ENCODE measurements around the gene SELENOO. TPM values are rescaled to one million over a fixed set of nuclear protein-coding genes. Genes with fewer than 3 reads are reported as not detected.

The SELENOO gene
- total RNA-seq, 2 donors from 2014 or later = 22.5 to 23.4 TPM

DNA sequence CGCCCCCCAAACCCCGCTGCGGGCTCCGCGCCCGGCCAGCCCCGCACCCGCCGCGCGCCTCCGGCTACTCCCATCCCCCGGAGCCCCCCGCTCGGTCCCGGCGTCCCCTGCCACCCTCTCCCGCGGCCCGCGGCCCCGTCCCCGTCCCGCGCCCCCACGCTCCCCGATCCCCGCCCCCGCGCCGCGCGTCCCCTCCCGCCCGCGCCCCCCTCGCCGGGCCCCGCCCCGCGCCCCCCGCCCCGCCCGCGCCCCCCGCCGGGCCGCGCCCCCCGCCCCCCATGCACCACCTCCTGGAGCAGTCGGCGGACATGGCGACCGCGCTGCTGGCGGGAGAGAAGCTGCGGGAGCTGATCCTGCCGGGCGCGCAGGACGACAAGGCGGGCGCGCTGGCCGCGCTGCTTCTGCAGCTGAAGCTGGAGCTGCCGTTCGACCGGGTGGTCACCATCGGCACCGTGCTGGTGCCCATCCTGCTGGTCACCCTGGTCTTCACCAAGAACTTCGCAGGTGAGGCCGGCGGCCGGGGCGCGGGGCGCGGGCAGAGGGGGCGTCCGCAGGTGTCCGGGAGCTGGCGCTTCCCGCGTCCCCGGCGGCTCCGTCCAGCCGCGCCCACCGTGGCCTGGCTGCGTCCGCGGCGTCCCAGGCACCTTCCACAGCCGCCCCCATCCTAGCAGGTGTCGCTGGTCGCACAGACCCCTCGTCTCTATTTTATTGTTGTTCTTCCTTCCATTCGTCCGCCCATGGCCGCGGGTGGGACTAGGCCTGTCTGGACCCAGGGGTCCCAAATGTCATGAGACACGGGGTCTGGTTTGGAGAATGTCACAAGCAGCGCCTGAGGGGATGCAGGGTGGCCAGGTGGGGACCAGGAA lies 30.1 kb upstream of the SELENOO start, which contains the start of gene PANX2:
Gene PANX2 (plus strand): TSS at position 279 of the 866 bp plus-strand sequence. CDS start 0 bp downstream, at position 279.
- Mint-ChIP-seq H3K9me3 (no peaks in the 10 kb centered on the region), H3K36me3 (no peaks in the 10 kb centered on the region), H3K27ac (peak within 1 kb of the TSS; percentile 14 to 44)
- ATAC-seq (peak in 1 of 2 donors; percentile 23), DNase-seq (ENCODE audit: low spot score in 2 of 2) (peak in 1 of 2 donors; percentile 58)

DNA sequence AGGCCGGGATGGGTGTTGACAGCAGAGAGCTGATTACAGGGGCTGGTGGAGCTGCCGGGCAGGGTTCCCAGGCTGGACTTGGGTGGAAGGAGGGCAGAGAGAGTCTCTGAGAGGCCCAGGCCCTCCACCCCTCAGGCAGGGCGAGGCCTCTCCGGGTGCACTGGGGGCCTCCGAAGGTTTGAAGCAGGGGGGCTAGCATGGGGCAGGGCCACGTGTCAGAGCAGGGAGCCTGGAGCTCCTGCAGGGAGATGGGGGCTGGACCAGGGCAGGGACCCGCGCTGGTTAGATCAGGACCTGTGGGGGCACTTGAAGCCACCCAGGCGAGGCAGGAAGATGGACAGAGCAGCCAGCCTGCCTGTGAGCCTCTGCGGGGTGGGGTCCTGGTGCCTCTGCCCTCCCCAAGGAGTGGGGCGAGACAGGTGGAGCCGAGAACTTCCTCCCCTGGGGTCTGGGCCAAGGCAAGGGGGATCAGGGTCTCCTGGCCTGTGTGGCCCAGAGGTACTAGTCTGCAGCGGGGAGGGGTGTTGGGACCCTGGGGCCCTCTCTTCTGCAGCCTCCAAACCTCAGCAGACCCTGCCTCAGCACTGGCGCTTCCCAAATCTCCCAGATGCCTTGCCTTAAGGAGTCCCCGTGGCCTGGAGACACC lies 29.4 kb upstream of the SELENOO start:
- no peak for ATAC-seq
- DNase-seq (ENCODE audit: low spot score in 2 of 2) = peak in 1 of 2 donors; percentile 57
- H3K27ac Mint-ChIP-seq = peak overlapping the region; percentile 14 to 44
- H3K9me3 Mint-ChIP-seq = no peaks in the 10 kb centered on the region
- H3K36me3 Mint-ChIP-seq = no peaks in the 10 kb centered on the region

DNA sequence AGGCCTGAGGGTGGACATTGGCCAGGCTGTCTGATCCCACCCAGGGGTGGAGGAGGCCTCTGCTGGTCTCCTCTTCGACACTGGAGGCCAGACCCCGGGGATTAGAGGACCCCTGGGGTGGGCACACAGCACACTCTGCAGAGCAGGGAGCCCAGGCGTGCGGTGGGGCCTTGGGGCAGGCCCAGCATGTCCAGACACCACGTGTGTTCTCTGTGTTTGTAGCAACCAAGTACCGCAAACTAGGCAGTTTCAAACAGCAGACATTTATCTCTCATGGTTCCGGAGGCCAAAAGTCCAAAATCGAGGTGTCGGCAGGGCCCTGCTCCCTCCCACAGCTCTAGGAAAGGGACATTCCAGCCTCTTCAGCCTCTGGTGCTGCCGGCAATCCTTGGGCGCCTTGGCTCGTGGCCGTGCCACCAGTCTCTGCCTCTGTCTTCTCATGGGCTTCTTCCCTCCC lies 28.8 kb upstream of the SELENOO start:
- no peaks in the 10 kb centered on the region for H3K36me3 Mint-ChIP-seq
- H3K9me3 Mint-ChIP-seq = no peaks in the 10 kb centered on the region
- ATAC-seq (no peak), DNase-seq (ENCODE audit: low spot score in 2 of 2) (no peak)
- H3K27ac Mint-ChIP-seq = peak overlapping the region in 1 of 2 donors; percentile 16

DNA sequence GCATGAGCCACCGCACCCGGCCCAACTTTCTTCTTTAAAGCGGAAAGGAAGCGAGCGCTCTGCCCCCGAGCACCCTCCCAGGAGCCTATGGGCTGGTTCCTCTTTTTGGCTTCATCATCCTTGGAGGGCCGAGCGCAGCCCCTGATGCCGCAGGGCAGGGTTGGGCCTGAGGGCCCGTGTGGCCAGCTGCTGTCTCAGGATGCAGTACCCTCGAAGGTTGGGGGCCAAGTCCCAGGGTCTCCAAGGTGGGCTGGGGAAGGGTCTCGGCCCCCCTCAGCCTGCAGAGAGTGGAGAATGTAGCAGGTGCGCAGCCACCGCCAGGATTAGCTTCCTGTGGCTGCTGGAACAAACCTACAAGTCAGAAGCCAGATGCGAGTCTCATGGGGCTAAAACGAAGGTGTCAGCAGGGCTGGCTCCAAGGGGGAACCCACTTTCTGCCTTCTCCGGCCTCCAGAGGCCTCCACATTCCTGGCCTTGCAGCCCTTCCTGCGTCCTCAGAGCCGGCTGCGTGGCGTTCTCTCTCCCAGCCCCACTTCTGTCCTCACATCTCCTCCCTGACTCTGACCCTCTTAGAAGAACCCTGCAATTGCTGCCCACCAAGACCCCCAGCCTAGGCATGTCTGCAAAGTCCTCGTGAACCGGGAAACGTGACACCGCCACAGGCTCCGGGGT lies 27.4 kb upstream of the SELENOO start:
- H3K36me3 Mint-ChIP-seq = no peaks in the 10 kb centered on the region

DNA sequence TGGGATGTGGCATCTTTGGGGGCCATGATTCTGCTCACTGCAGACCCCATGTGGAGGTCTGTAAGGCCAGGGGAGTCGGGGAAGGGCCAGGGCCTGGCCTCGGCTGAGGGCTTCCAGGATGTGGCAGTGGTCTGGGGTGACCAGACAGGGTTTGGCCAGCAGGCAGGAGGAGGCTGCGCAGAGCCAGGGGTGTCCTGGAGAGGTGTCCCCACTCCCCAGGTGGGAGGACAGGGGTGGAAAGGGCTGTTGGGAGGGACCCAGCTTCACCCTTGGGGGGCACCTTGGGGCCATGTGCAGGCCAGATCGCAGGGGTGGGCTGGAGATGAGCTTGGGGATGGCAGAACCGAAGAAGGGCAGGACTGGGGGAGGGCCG lies 26.8 kb upstream of the SELENOO start:
- no peaks in the 10 kb centered on the region for H3K9me3 Mint-ChIP-seq
- H3K27ac Mint-ChIP-seq = no peak overlapping the region
- no peak for DNase-seq (ENCODE audit: low spot score in 2 of 2)
- H3K36me3 Mint-ChIP-seq = no peaks in the 10 kb centered on the region
- ATAC-seq = no peak

More for the DNA sequence above, 27.4 kb upstream of the SELENOO start:
- H3K27ac Mint-ChIP-seq = no peak overlapping the region
- DNase-seq (ENCODE audit: low spot score in 2 of 2) (no peak), ATAC-seq (no peak)
- H3K9me3 Mint-ChIP-seq = no peaks in the 10 kb centered on the region

DNA sequence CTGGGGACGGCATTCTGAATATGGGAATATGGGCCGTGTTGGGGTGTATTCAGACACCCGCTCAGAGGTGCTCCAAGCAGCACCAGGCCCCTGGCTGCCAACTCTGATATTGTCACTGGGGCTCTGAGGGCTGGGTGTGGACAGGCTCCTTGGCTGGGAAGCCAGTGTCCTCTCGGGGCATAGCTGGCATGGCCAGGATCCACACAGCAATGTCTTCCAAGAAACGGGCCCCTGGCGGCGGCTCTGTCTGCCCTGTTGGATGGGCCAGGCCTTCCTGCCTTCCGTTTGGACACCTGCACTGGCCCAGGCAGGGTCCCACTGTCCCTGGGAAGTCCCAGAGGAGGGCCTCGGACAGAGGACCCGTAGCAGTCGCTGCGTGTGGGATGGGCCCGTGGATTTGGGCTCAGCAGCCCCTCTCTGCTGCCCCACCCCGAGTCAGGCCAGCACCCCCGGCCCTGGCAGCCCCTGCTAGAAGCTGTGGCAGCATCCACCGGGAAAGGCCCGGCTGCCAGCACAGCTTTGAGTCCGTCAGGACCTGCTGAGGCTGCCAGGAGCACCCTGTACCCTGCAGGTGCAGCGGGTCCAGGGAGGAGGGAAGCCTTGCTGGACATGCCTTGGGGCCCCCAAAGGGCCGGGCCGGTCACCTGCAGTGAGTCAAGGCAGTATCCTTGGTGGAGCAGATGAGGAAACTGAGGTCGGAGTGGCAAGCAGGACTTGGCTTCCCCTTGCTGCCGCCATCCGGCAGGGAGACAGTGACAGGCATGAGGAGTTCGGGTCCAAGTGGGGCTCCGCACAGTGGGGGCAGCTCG lies 26.2 kb upstream of the SELENOO start:
- DNase-seq (ENCODE audit: low spot score in 2 of 2) (no peak), ATAC-seq (no peak)
- Mint-ChIP-seq H3K9me3 (no peaks in the 10 kb centered on the region), H3K27ac (no peak overlapping the region), H3K36me3 (no peaks in the 10 kb centered on the region)

DNA sequence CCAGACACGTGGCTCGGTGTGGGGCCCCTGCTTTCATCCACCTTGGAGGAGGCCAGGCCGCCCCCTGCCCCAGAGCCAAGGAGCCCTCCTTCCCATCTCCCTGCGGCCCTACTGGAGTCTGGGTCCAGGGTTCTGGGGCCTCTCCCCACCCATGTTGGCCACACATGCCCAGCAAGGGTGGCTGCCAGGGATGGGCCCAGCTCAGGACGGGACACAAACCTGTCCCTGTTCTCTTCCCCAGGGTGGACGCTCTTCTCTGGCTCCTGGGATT lies 25.7 kb upstream of the SELENOO start:
- H3K27ac Mint-ChIP-seq = no peak overlapping the region
- no peaks in the 10 kb centered on the region for H3K9me3 Mint-ChIP-seq
- no peaks in the 10 kb centered on the region for H3K36me3 Mint-ChIP-seq
- no peak for ATAC-seq
- DNase-seq (ENCODE audit: low spot score in 2 of 2) = no peak

DNA sequence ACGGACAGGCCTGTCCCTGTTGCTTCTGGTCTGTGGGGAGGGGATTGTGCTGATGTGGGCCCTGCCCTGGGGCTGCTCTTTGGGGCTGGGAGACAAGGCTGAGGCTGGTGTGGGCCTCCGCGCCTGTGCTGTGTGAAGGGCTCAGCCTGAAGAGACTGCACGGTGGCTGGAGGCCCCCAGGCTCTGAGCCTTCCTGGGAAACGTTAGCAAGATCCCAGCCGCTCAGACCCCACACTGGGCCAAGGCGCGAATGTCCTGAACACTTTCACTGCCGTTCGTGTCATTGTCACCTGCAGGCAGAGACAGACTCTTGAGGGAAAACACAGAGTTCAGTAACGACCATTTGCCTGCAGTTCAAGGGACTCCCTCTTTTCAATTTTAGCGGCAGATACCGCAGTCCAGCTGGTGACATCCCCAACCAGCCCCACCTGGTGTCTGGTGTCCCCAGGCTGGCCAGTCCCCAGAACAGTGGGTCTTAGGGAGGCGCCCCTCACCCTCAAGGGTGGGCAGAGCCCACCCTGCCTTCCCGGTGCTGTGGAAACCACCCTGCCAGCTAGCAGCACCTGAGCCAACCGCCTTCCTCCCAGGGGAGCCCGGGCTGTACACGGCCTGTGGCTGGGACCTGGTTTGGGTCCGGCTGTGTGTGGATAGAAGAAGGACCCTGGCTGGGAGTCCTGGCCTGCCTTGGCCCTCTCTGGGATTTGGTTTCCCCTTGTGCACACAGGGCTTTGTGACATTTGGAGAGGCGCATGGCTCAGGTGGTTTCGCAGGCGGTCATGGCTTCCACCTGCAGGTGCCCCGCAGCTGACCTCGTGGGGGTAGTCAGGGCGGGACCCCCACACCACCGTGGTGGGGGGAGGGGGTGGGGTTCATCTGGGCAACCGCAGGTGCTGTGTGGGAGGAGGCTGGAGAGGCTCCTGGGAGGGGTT lies 24.6 kb upstream of the SELENOO start:
- no peaks in the 10 kb centered on the region for H3K36me3 Mint-ChIP-seq
- H3K9me3 Mint-ChIP-seq = no peaks in the 10 kb centered on the region
- DNase-seq (ENCODE audit: low spot score in 2 of 2) (no peak), ATAC-seq (no peak)
- H3K27ac Mint-ChIP-seq = no peak overlapping the region

DNA sequence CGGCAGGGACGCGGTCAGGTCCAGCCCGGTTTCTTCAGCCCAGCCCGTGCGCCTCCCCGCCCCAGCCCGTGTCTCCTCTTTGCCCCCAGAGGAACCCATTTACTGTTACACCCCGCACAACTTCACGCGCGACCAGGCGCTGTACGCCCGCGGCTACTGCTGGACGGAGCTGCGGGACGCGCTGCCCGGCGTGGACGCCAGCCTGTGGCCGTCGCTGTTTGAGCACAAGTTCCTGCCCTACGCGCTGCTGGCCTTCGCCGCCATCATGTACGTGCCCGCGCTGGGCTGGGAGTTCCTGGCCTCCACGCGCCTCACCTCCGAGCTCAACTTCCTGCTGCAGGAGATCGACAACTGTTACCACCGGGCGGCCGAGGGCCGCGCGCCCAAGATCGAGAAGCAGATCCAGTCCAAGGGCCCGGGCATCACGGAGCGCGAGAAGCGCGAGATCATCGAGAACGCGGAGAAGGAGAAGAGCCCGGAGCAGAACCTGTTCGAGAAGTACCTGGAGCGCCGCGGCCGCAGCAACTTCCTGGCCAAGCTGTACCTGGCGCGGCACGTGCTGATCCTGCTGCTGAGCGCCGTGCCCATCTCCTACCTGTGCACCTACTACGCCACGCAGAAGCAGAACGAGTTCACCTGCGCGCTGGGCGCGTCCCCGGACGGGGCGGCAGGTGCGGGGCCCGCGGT lies 23.8 kb upstream of the SELENOO start:
- DNase-seq (ENCODE audit: low spot score in 2 of 2) (no peak), ATAC-seq (no peak)
- Mint-ChIP-seq H3K27ac (no peak overlapping the region), H3K9me3 (no peaks in the 10 kb centered on the region), H3K36me3 (no peaks in the 10 kb centered on the region)

DNA sequence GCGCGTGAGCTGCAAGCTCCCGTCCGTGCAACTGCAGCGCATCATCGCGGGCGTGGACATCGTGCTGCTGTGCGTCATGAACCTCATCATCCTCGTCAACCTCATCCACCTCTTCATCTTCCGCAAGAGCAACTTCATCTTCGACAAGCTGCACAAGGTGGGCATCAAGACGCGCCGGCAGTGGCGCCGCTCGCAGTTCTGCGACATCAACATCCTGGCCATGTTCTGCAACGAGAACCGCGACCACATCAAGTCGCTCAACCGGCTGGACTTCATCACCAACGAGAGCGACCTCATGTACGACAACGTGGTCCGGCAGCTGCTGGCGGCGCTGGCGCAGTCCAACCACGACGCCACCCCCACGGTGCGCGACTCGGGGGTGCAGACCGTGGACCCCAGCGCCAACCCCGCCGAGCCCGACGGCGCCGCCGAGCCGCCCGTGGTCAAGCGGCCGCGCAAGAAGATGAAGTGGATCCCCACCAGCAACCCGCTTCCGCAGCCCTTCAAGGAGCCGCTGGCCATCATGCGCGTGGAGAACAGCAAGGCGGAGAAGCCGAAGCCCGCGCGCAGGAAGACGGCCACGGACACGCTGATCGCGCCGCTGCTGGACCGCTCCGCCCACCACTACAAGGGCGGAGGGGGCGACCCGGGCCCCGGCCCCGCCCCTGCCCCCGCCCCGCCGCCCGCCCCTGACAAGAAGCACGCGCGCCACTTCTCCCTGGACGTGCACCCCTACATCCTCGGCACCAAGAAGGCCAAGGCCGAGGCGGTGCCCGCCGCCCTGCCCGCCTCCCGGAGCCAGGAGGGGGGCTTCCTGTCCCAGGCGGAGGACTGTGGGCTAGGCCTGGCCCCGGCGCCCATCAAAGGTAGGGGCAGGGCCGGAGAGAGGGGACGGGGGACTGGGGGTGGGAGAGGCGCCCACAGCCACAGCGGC lies 23.0 kb upstream of the SELENOO start:
- H3K27ac Mint-ChIP-seq = no peak overlapping the region
- no peaks in the 10 kb centered on the region for H3K36me3 Mint-ChIP-seq
- H3K9me3 Mint-ChIP-seq = no peaks in the 10 kb centered on the region
- DNase-seq (ENCODE audit: low spot score in 2 of 2) = no peak
- no peak for ATAC-seq

DNA sequence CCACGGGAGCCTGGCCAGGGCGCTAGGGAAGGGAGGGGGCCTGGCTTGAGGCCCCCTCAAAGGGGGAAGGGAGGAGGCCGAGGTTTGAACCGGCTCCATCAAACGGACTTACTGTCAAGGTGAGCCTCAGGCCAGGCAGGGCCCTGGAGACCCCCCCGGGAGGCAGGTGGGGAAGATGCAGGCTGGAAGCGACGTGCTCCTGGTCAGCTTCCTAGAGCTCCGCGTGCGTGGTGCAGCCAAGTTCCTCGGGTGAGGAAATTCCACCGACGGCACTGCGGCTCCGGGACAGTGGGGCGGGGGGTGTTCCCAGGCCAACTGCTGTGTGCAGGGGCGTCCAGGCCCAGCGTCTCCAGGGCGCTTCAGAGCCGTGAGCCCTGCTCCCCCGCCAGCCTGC lies 22.3 kb upstream of the SELENOO start:
- Mint-ChIP-seq H3K36me3 (no peaks in the 10 kb centered on the region), H3K27ac (no peak overlapping the region), H3K9me3 (no peaks in the 10 kb centered on the region)
- ATAC-seq (no peak), DNase-seq (ENCODE audit: low spot score in 2 of 2) (no peak)

DNA sequence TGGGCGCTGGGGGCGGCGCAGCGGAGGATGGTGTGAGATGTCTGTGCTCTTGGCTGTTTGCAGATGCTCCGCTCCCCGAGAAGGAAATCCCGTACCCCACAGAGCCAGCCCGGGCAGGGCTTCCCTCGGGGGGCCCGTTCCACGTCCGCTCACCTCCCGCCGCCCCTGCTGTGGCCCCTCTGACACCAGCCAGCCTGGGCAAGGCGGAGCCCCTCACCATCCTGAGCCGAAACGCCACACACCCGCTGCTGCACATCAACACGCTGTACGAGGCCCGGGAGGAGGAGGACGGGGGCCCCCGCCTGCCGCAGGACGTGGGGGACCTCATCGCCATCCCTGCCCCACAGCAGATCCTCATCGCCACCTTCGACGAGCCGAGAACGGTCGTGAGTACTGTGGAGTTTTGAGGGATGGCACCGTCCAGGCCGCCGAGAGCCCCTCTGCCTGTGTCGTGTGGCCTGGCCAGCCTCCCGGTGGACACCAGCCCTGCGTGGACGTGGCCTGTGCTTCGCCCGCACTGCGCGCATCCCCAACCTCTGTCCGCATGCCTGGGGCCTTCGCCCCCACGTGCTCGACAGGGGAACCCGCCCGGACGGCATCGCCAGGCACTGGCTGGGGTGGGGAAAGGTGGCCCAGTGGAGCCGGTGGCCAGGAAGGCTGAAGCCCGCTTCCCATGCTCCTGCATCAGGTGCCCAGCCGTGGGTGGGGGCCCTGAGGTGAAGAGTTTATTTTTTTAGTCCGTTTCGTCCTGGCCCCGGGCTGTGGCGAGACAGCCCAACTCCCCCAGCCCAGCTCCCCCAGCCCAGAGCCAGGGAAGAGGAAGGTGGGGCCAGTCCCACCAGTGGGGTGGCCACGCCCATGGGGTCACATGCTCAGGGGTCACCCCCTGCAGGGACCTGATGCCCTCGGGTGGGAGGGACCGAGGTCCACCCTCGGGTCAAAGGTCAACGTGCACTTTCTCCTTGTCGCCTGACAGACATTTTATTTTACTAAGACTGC lies 21.6 kb upstream of the SELENOO start:
- no peaks in the 10 kb centered on the region for H3K36me3 Mint-ChIP-seq
- no peak overlapping the region for H3K27ac Mint-ChIP-seq
- no peak for ATAC-seq
- no peak for DNase-seq (ENCODE audit: low spot score in 2 of 2)
- no peaks in the 10 kb centered on the region for H3K9me3 Mint-ChIP-seq

DNA sequence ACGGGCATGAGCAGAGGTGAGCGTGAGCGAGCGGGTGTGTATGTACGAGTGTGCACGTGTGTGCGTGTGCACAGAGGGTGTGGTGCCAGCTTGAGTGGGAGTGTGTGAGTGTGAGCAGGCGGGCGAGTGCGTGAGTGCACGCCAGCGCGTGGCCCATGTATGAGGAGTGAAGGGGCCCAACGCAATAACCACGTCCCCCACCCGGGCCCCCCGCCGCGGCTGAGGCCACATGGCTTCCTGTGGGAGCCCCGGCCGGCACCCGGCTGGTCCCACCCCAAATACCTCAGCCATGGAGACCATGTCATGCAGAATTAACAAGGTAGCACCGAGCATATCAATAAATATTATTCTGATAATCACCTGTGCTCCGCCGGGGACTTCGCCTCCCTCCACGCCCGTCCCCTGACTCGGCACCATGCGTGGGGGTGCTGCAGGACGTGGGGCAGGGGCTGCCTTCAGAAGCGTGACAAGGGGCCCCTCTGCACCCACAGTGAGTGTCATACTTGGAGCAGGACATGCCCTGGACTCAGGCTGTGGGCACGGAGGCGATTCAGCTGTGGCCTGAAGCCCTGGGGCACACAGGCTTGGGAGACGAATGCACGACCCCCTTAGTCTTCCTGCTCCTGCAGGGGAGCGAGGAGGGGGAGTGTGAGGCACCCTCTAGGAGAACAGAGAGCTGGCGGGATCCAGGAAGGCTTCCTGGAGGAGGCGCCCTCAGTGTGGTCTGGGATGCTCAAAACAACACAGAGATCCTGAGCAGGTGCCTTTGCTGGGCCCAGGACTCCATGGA lies 20.7 kb upstream of the SELENOO start:
- ATAC-seq = no peak
- Mint-ChIP-seq H3K9me3 (no peaks in the 10 kb centered on the region), H3K36me3 (no peaks in the 10 kb centered on the region), H3K27ac (no peak overlapping the region)
- DNase-seq (ENCODE audit: low spot score in 2 of 2) = no peak

Data from activated naive CD4-positive, alpha-beta T cell treated with anti-CD3 and anti-CD28 coated beads, Interleukin-2, amount 50 U/mL, for 72 hours (primary cell).